Islet of Langerhans (tissue), 1 donor: ENCODE measurements around the gene NAT9.

Source experiments
- FAIRE-seq: peaks from one replicate; lab custom pipeline; 2011; peaks lifted over from hg19 to GRCh38; lab: Jason Lieb, UNC

The NAT9 gene

DNA sequence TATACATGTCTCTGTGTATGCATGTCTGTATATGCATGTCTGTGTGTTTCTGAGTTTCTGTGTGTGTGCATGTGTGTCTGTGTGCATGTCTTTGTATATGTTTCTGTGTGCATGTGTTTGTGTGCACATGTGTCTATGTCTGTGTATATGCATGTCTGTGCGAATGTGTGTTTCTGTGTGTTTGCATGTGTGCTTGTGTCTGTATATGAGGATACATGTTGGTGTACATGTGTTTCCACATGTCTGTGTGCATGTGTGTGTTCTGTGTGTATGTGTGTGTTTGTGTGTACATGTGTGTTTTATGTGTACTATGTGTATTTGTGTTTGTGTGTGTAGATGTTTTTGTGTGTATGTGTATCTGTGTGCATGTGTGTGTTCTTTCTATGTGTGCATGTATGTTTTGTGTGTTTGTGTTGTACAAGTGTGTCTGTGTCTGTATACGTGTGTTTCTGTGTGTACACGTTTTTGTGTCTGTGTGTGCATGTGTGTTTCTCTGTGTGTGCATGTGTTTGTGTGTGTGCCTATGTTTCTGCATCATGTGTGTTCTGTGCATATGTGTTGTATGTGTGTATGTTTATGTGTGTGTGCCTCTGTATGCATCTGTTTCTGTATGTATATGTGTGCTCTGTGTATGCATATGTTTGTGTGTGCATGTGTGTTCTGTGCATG lies 48.0 kb downstream of the NAT9 start:
- FAIRE-seq: no peak

DNA sequence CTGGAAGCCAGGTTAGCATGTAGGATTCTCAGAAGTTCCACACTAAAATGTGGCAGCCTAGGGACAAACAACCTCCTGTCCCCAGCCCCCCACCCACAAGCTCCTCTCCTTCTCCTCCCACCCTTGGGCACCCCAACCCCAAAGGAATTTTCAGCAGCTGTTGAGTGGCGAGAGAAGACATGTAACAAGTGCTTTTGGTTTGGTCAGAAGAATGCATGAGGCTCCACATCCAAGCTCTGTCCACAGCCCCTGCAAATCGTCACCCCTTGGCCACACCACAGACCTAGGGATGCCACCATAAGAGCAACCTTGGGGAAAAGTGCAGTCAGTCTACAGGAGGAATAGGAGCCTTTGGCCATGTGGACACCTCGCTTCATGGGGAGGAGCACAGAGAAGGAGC lies 51.0 kb downstream of the NAT9 start:
- FAIRE-seq: no peak

DNA sequence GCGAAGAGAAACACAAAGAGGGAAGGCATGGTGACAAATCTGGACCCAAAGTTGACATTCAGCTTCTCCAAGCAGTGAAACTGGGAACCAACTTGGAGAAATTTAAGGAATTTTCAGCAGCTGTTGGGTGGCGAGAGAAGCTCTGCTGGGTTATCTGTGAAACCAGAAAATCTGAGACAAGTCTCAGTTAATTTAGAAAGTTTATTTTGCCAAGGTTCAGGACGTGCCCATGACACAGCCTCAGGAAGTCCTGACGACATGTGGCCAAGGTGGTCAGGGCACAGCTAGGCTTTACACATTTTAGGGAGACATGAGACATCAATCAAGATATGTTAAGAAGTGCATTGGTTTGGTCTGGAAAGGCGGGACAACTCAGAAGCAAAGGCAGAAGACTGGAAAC lies 52.3 kb downstream of the NAT9 start:
- FAIRE-seq: no peak

DNA sequence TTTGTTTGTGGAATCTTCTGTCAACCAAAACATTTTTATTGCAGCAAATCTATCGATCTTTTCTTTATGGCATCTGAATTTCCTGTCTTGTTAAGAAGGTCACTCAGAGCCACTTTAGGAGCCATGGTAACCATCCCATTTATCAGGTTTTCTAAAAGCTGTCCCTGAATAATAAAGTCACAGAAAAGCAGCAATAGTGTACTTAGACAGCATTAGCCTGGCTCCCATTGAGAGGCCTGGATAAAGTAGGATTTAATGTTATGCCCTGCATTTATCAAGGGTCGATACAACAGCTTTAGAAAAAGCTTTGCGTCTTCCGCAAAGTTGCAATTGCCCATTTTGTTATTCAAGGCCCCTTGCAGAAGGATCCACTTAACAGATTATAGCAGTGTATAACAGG lies 53.4 kb downstream of the NAT9 start:
- FAIRE-seq: no peak
